Thymus (tissue), 11 donors: Measurements from ENCODE around the gene ATG13. TPM values are rescaled to one million over a fixed set of nuclear protein-coding genes. Genes with fewer than 3 reads are reported as not detected.

Experiments used
- DNase-seq, 9 donors: peaks; one replicate each; pipeline ENCODE4 v3.0.0-alpha.2; 2013; ENCODE audit warnings: low spot score in 9 of 9, low read depth in 6 of 9, missing footprints in 1 of 9
- H3K27ac ChIP-seq, 2 donors: one replicate each; pipeline ENCODE4 v1.5.1; 2013; ENCODE audit warnings: control low read depth in 1 of 2, low read depth in 1 of 2, low read length in 1 of 2, mild to moderate bottlenecking in 1 of 2, moderate library complexity in 1 of 2
- H3K27me3 ChIP-seq, 2 donors: one replicate each; pipeline ENCODE4 v1.5.1; 2013; ENCODE audit warnings: low read length in 1 of 2; ENCODE audit not compliant: control insufficient read depth in 2 of 2, insufficient read depth in 1 of 2
- H3K36me3 ChIP-seq, 2 donors: one replicate each; pipeline ENCODE4 v1.5.1; 2013; ENCODE audit warnings: low read length in 1 of 2, mild to moderate bottlenecking in 1 of 2, moderate library complexity in 1 of 2; ENCODE audit not compliant: control insufficient read depth in 2 of 2, insufficient read depth in 2 of 2
- H3K4me1 ChIP-seq, 2 donors: one replicate each; pipeline ENCODE4 v1.5.1; 2013; ENCODE audit warnings: low read length in 2 of 2; ENCODE audit not compliant: control insufficient read depth in 2 of 2, insufficient read depth in 2 of 2
- H3K4me3 ChIP-seq, 2 donors: one replicate each; pipeline ENCODE4 v1.5.1; 2013; ENCODE audit warnings: low read length in 2 of 2, control low read depth in 1 of 2, mild to moderate bottlenecking in 1 of 2
- H3K9me3 ChIP-seq, 2 donors: one replicate each; pipeline ENCODE4 v1.5.1; 2013; ENCODE audit warnings: low read length in 1 of 2, mild to moderate bottlenecking in 1 of 2; ENCODE audit not compliant: control insufficient read depth in 2 of 2, insufficient read depth in 1 of 2
- WGBS: extraction: QIAGEN DNeasy Blood & Tissue Kit; methylation state at CpG from one replicate; pipeline ENCODE4 v1.1.7; 2013; 5-methylcytosine and 5-hydroxymethylcytosine counted together
- polyA plus RNA-seq: library from polyadenylated mRNA; stranded (reverse); fragments of 200-250 nt; gene quantifications from one replicate; pipeline ENCODE4 v1.2.3, GENCODE V29; 2013
- total RNA-seq: library from RNA; stranded (reverse); fragments of 120-200 nt; gene quantifications from one replicate; pipeline ENCODE4 v1.2.4, GENCODE V29; 2013
- donor health status: healthy.

The ATG13 gene
- total and polyA plus RNA-seq, 2 donors: 32.0 to 35.2 TPM

GRCh38 chr11:46617972-46618314, 590 bp downstream of the ATG13 start:
- Histone ChIP-seq H3K4me3 (peak overlapping the region; percentile 100), H3K4me1 (peaks cover 12 to 14% of the 10 kb centered on the region in 2 donors), H3K27me3 (no peaks in the 10 kb centered on the region), H3K9me3 (peaks cover 0 to 1% of the 10 kb centered on the region in 2 donors), H3K36me3 (peaks cover 11 to 14% of the 10 kb centered on the region in 2 donors), H3K27ac (peak overlapping the region; percentile 98 to 99)
- peak in 1 of 9 donors; percentile 18 for DNase-seq
- 3% methylated on average over 9 of the region's 9 CpGs for WGBS

GRCh38 chr11:46618837-46619236, 1.5 kb downstream of the ATG13 start:
- H3K27me3 ChIP-seq: no peaks in the 10 kb centered on the region
- DNase-seq: no peak
- peaks cover 0 to 1% of the 10 kb centered on the region in 2 donors for H3K9me3 ChIP-seq
- WGBS: 94% methylated on average over 6 of the region's 6 CpGs
- H3K4me3 ChIP-seq: no peak overlapping the region
- peaks cover 13 to 15% of the 10 kb centered on the region in 2 donors for H3K36me3 ChIP-seq
- peaks cover 12 to 14% of the 10 kb centered on the region in 2 donors for H3K4me1 ChIP-seq
- no peak overlapping the region for H3K27ac ChIP-seq

- H3K4me3 ChIP-seq: no peak overlapping the region
- H3K36me3 ChIP-seq: peaks cover 50 to 54% of the 10 kb centered on the region in 2 donors
- peaks cover 0 to 2% of the 10 kb centered on the region in 2 donors for H3K4me1 ChIP-seq
- no peak overlapping the region for H3K27ac ChIP-seq
- no peaks in the 10 kb centered on the region for H3K27me3 ChIP-seq
- no peak for DNase-seq
- WGBS: 98% methylated on average over 3 of the region's 3 CpGs
- H3K9me3 ChIP-seq: no peaks in the 10 kb centered on the region
Observed at GRCh38 chr11:46625406-46625805, 8.1 kb downstream of the ATG13 start.

GRCh38 chr11:46628961-46629360, 11.6 kb downstream of the ATG13 start:
- no peaks in the 10 kb centered on the region for H3K9me3 ChIP-seq
- peaks cover 45 to 64% of the 10 kb centered on the region in 2 donors for H3K36me3 ChIP-seq
- no peak overlapping the region for H3K27ac ChIP-seq
- no peak overlapping the region for H3K4me3 ChIP-seq
- DNase-seq: no peak
- H3K4me1 ChIP-seq: no peaks in the 10 kb centered on the region
- 97% methylated on average over 6 of the region's 6 CpGs for WGBS
- no peaks in the 10 kb centered on the region for H3K27me3 ChIP-seq

GRCh38 chr11:46630237-46630636, 12.9 kb downstream of the ATG13 start:
- WGBS: 100% methylated on average over 1 of the region's 1 CpG
- Histone ChIP-seq H3K27me3 (no peaks in the 10 kb centered on the region), H3K9me3 (no peaks in the 10 kb centered on the region), H3K27ac (no peak overlapping the region), H3K4me1 (no peaks in the 10 kb centered on the region), H3K36me3 (peaks cover 37 to 55% of the 10 kb centered on the region in 2 donors), H3K4me3 (no peak overlapping the region)
- no peak for DNase-seq

GRCh38 chr11:46631676-46632075, 14.3 kb downstream of the ATG13 start:
- Histone ChIP-seq H3K27me3 (no peaks in the 10 kb centered on the region), H3K4me3 (no peak overlapping the region), H3K36me3 (peaks cover 29 to 49% of the 10 kb centered on the region in 2 donors), H3K9me3 (no peaks in the 10 kb centered on the region), H3K4me1 (no peaks in the 10 kb centered on the region), H3K27ac (no peak overlapping the region)
- no peak for DNase-seq
- 98% methylated on average over 2 of the region's 2 CpGs for WGBS

GRCh38 chr11:46632502-46632901, 15.1 kb downstream of the ATG13 start:
- WGBS: 82% methylated on average over 1 of the region's 1 CpG
- H3K27me3 ChIP-seq: no peaks in the 10 kb centered on the region
- H3K36me3 ChIP-seq: peaks cover 30 to 47% of the 10 kb centered on the region in 2 donors

GRCh38 chr11:46633291-46634217, 16.2 kb downstream of the ATG13 start:
- Histone ChIP-seq H3K4me3 (no peak overlapping the region), H3K27ac (no peak overlapping the region), H3K9me3 (no peaks in the 10 kb centered on the region), H3K4me1 (no peaks in the 10 kb centered on the region), H3K27me3 (no peaks in the 10 kb centered on the region), H3K36me3 (peaks cover 27 to 49% of the 10 kb centered on the region in 2 donors)
- DNase-seq: no peak
- WGBS: 99% methylated on average over 22 of the region's 22 CpGs

More at GRCh38 chr11:46632502-46632901, 15.1 kb downstream of the ATG13 start:
- no peak for DNase-seq
- Histone ChIP-seq H3K27ac (no peak overlapping the region), H3K4me3 (no peak overlapping the region), H3K9me3 (no peaks in the 10 kb centered on the region), H3K4me1 (no peaks in the 10 kb centered on the region)

- DNase-seq: no peak
- Histone ChIP-seq H3K27ac (no peak overlapping the region), H3K4me1 (no peaks in the 10 kb centered on the region), H3K9me3 (no peaks in the 10 kb centered on the region), H3K4me3 (no peak overlapping the region), H3K36me3 (peaks cover 23 to 45% of the 10 kb centered on the region in 2 donors), H3K27me3 (no peaks in the 10 kb centered on the region)
- WGBS: 98% methylated on average over 5 of the region's 5 CpGs
Observed at GRCh38 chr11:46635557-46636139, 18.3 kb downstream of the ATG13 start.
